ENCODE measurements around the gene SLC36A1. TPM values are rescaled to one million over a fixed set of nuclear protein-coding genes. Genes with fewer than 3 reads are reported as not detected.
A peak's percentile ranks its signal among the peaks of the same experiment; 100 is the strongest.

Gene SLC36A1
- total RNA-seq, 1 donor from 2014 or later, result 14.1 TPM

DNA sequence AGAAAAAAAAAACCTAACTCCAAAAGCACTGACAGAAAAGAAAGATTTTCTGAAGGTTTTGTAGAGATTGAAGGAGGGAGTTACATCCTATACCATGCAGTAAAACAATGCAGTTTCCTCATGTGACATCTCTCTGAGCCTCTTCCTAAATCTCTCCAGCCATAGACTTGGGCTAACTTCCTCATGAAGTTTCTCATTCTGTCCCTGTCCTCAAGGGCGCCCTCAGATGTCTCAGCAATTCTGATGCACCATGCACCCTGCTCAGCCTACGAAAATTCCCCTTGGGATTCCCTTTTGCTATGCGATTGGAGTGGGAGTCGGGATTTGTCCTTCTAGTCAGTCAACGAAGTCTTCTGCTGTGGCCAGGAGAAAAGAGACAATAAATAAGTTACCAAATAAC lies 74.8 kb downstream of the SLC36A1 start:
- no peaks in the 10 kb centered on the region for H3K36me3 Mint-ChIP-seq (ENCODE audit: low read depth)
- H3K27ac Mint-ChIP-seq, result no peak overlapping the region
- no peak overlapping the region for H3K4me3 Mint-ChIP-seq
- CTCF ChIA-PET, result interaction anchor here (2.4 kb wide), 1 partner anchor 130 kb away, joined by 12 read pairs; no protein-coding TSS in a partner anchor
- TF ChIP-seq, protein P1, sequence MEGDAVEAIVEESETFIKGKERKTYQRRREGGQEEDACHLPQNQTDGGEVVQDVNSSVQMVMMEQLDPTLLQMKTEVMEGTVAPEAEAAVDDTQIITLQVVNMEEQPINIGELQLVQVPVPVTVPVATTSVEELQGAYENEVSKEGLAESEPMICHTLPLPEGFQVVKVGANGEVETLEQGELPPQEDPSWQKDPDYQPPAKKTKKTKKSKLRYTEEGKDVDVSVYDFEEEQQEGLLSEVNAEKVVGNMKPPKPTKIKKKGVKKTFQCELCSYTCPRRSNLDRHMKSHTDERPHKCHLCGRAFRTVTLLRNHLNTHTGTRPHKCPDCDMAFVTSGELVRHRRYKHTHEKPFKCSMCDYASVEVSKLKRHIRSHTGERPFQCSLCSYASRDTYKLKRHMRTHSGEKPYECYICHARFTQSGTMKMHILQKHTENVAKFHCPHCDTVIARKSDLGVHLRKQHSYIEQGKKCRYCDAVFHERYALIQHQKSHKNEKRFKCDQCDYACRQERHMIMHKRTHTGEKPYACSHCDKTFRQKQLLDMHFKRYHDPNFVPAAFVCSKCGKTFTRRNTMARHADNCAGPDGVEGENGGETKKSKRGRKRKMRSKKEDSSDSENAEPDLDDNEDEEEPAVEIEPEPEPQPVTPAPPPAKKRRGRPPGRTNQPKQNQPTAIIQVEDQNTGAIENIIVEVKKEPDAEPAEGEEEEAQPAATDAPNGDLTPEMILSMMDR (IDR thresholded peaks at IDR 0.05), result no peak
- H3K9me3 Mint-ChIP-seq, result no peaks in the 10 kb centered on the region
- no peak for ATAC-seq (ENCODE audit: low read depth)
- DNase-seq, result no peak
- H3K27me3 Mint-ChIP-seq, result peaks cover 2% of the 10 kb centered on the region
- POLR2A ChIA-PET, result no interaction called here
- no peaks in the 10 kb centered on the region for H3K4me1 Mint-ChIP-seq
- intact Hi-C loops (cut with micrococcal nuclease), result no loop called here

DNA sequence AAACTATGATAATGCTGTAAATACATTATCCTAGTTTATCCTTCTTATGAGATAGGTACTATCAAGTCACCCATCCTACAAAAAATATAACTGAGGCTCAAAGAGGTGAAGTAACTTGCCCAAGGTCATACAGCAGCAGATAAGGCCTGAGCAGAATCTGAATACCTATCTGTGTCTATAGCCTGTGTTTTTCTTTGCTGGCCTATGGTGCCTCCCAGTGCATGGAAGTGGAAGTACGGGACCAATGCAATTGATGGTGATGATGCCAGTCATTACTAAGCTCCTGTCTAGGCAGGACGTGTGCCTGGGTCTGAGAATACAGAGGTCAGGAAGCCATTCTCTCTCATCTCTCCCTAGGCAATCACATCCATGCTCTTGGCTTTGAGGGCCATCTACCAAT lies 75.9 kb downstream of the SLC36A1 start:
- Mint-ChIP-seq H3K9me3 (no peaks in the 10 kb centered on the region), H3K27ac (no peak overlapping the region), H3K27me3 (peaks cover 2% of the 10 kb centered on the region), H3K36me3 (ENCODE audit: low read depth) (no peaks in the 10 kb centered on the region), H3K4me3 (no peak overlapping the region), H3K4me1 (no peaks in the 10 kb centered on the region)
- ATAC-seq (ENCODE audit: low read depth) (peak; percentile 79), DNase-seq (no peak)
- TF ChIP-seq, protein P1 (IDR thresholded peaks at IDR 0.05), result no peak
- CTCF ChIA-PET, result interaction anchor here (0.8 to 2.4 kb wide), 6 partner anchors 14 to 131 kb away, joined by 3 to 12 read pairs (median 4); partner anchors contain the start of gene SLC36A1
- POLR2A ChIA-PET, result no interaction called here
- intact Hi-C loops (cut with micrococcal nuclease), result loop anchor here (1.0 kb wide), 2 partner anchors 76 to 129 kb away; partner anchors contain the start of gene SLC36A1

DNA sequence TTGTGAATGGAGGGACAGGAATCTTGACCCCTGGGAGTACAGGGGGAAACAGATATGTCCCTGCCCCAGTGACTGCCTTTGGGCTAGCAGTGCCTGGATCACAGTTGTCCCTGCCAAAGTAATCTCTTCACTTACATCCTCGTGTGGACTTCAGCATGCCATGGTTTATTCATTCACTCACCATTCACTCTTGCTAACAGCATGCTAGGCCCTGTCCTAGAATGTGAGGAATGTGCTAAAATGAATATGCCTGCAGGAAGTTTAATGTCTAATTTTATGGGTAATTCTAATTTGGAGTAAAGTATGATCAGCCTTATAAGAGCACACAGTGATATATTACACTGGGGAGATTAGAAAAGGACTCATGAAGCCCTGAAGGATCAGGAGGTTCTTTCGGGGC lies 80.8 kb downstream of the SLC36A1 start:
- DNase-seq, result no peak
- ChIA-PET POLR2A (no interaction called here), CTCF (no interaction called here)
- TF ChIP-seq, protein P1 (IDR thresholded peaks at IDR 0.05), result no peak
- intact Hi-C loops (cut with micrococcal nuclease), result no loop called here
- no peak for ATAC-seq (ENCODE audit: low read depth)
- no peaks in the 10 kb centered on the region for H3K36me3 Mint-ChIP-seq (ENCODE audit: low read depth)
- H3K27me3 Mint-ChIP-seq, result peaks cover 11% of the 10 kb centered on the region
- H3K4me1 Mint-ChIP-seq, result no peaks in the 10 kb centered on the region
- H3K27ac Mint-ChIP-seq, result no peak overlapping the region
- no peak overlapping the region for H3K4me3 Mint-ChIP-seq
- no peaks in the 10 kb centered on the region for H3K9me3 Mint-ChIP-seq

DNA sequence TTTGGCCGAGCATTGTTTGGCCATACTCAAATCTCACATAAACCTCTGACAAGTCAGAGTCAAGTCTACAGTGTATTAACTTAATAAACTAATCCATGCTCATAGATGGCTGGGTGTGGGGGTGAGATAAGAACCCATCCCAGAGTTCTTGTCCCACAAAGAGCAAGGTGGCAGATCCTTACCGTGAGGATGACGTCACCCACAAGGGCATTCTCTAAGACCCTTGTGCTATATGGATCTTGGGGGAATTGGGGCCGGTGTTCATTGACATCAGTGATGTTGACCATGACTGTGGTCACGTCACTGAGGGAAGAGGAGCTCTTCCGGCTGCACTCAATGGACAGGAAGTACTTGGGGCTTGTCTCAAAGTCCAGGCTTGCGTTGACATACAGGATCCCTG lies 81.6 kb downstream of the SLC36A1 start:
- TF ChIP-seq, protein P1 (IDR thresholded peaks at IDR 0.05), result no peak
- Mint-ChIP-seq H3K9me3 (no peaks in the 10 kb centered on the region), H3K4me1 (no peaks in the 10 kb centered on the region), H3K27ac (no peak overlapping the region), H3K27me3 (peaks cover 13% of the 10 kb centered on the region), H3K4me3 (no peak overlapping the region), H3K36me3 (ENCODE audit: low read depth) (no peaks in the 10 kb centered on the region)
- ATAC-seq (ENCODE audit: low read depth), result no peak
- no peak for DNase-seq
- ChIA-PET POLR2A (no interaction called here), CTCF (no interaction called here)
- intact Hi-C loops (cut with micrococcal nuclease), result no loop called here

DNA sequence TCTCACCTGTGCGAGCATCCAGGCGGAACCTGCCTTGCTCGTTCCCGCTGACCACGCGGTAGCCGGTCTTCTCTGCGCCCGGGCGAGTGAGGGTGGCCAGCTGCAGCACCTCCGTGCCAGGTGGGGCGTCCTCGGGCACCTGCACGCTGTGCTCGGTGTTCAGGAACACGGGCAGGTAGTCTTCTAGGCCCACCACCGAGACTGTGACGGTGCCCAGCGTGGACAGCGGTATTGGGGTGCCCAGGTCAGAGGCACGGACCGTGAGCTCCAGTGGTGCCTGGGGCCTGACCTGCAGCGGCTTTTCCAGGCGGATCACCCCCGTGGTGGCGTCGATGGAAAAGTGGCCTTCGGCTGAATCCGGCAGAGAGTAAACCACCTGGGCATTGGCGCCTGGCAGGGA lies 84.2 kb downstream of the SLC36A1 start:
- Mint-ChIP-seq H3K27ac (no peak overlapping the region), H3K27me3 (peaks cover 13% of the 10 kb centered on the region), H3K4me3 (no peak overlapping the region), H3K9me3 (no peaks in the 10 kb centered on the region), H3K4me1 (no peaks in the 10 kb centered on the region), H3K36me3 (ENCODE audit: low read depth) (no peaks in the 10 kb centered on the region)
- ATAC-seq (ENCODE audit: low read depth), result no peak
- no peak for DNase-seq
- POLR2A ChIA-PET, result no interaction called here
- TF ChIP-seq, protein P1 (IDR thresholded peaks at IDR 0.05), result no peak
- CTCF ChIA-PET, result no interaction called here
- intact Hi-C loops (cut with micrococcal nuclease), result no loop called here

All from activated B cell treated with CpG ODN at 0.5 μM for 24 hours (primary cell).